Adrenal gland (tissue), 12 donors: ENCODE results near the gene KCNMB2. TPM values are rescaled to one million over a fixed set of nuclear protein-coding genes. Genes with fewer than 3 reads are reported as not detected.

Source experiments
- DNase-seq, 7 donors: peaks; one replicate each; pipeline ENCODE4 v3.0.0-alpha.2; 2019 to 2020
- H3K27ac ChIP-seq, 5 donors: fragments of 200-600 bp; sonication (generic) in 4 of 5; 1 replicate in 3 of 5; 2 replicates in 2 of 5; pipeline versions ENCODE4 v1.5.1 to v1.8.0; 2016 to 2020; ENCODE audit warnings: mild to moderate bottlenecking in 1 of 5
- H3K27me3 ChIP-seq: fragments of 200-600 bp; 2 replicates; pipeline ENCODE4 v1.8.0; 2021
- H3K36me3 ChIP-seq, 2 donors: fragments of 200-600 bp; replicated peaks in 1 of 2; 1 replicate in 1 of 2; 2 replicates in 1 of 2; pipeline versions ENCODE4 v1.5.1 to v1.8.0; 2018 to 2022
- H3K4me1 ChIP-seq, 2 donors: fragments of 200-600 bp; replicated peaks in 1 of 2; 1 replicate in 1 of 2; 2 replicates in 1 of 2; pipeline versions ENCODE4 v1.5.1 to v1.8.0; 2018 to 2021
- H3K4me3 ChIP-seq, 4 donors: fragments of 200-600 bp; sonication (generic) in 3 of 4; one replicate each; pipeline ENCODE4 v1.5.1; 2016 to 2018
- H3K9me3 ChIP-seq, 3 donors: fragments of 200-600 bp; sonication (generic) in 1 of 3; replicated peaks in 1 of 3; 1 replicate in 2 of 3; 2 replicates in 1 of 3; pipeline versions ENCODE4 v1.5.1 to v1.8.0; 2016 to 2021
- CTCF ChIP-seq, 6 experiments: fragments of 450-650 bp in 4 of 6; fragments of 200-600 bp in 2 of 6; sonication (generic) in 1 of 6; IDR thresholded peaks; 1 replicate in 5 of 6; 2 replicates in 1 of 6; pipeline versions ENCODE4 v1.5.1 to v1.8.0; 2016 to 2021; ENCODE audit warnings: antibody characterized with exemption in 6 of 6, mild to moderate bottlenecking in 2 of 6, moderate library complexity in 1 of 6
- POLR2A ChIP-seq, 2 donors: fragments of 450-650 bp; IDR thresholded peaks; one replicate each; pipeline ENCODE4 v1.6.1; 2017; ENCODE audit warnings: antibody characterized with exemption in 2 of 2, mild to moderate bottlenecking in 2 of 2, moderate library complexity in 1 of 2
- WGBS, 4 donors: extraction: QIAGEN DNeasy Blood & Tissue Kit in 2 of 4; methylation state at CpG; one replicate each; pipeline versions ENCODE4 v1.1.5 to v1.1.7; 2013 to 2017; 5-methylcytosine and 5-hydroxymethylcytosine counted together
- intact Hi-C, 2 donors: fragments of 100-400 bp; cut with DNase I; formaldehyde crosslinking; loops; one replicate each; pipeline versions ENCODE4 v1.14.1 to v1.15.0; 2022 to 2023
- polyA plus RNA-seq, 3 donors: library from polyadenylated mRNA; stranded (reverse); fragments of 200-250 nt in 2 of 3; fragments of 350-450 nt in 1 of 3; fragmentation: Illumina TruSeq in 1 of 3; extraction: RNeasy Lipid Tissue Mini Kit (QIAGEN cat#74804) in 1 of 3; gene quantifications; one replicate each; pipeline ENCODE4 v1.2.3, GENCODE V29; 2013 to 2014
- total RNA-seq, 9 donors: library from RNA; depleted of rRNA in 4 of 9; stranded (reverse); fragments of >200 nt in 4 of 9; fragments of 120-200 nt in 1 of 9; fragmentation: NEBNext Ultra II Directional in 1 of 9; extraction: Animal tissue kit (Norgen Biotek cat#: 25700) in 1 of 9; gene quantifications; one replicate each; pipeline versions ENCODE4 v1.1.0 to v1.2.4, GENCODE V29; 2013 to 2023
- donor health status: healthy with polysubstance abuse.
- donor health status: Bipolar disorder and iron deficiency.
- donor health status: DM: yes; HTN: yes; CAD: no.
- donor health status: DM: no; HTN: no; CAD: no.
- donor health status: DM: no; HTN: no; CAD: no.
- donor health status: DM: yes; HTN: yes; CAD: no.

Gene KCNMB2
- total and polyA plus RNA-seq, 12 donors: 0.58 to 8.6 (median 2.9) TPM; not detected in 3

GRCh38 chr3:178768072-178768864 lies 232.0 kb downstream of the KCNMB2 start:
- TF ChIP-seq POLR2A (IDR thresholded peaks at IDR 0.05): no peak
- TF ChIP-seq CTCF (IDR thresholded peaks at IDR 0.05): no peak
- Histone ChIP-seq H3K4me1 (no peaks in the 10 kb centered on the region), H3K36me3 (no peaks in the 10 kb centered on the region), H3K9me3 (no peaks in the 10 kb centered on the region), H3K4me3 (no peak overlapping the region), H3K27me3 (no peaks in the 10 kb centered on the region), H3K27ac (no peak overlapping the region)
- no peak for DNase-seq
- WGBS, 4 donors: 85 to 92% (median 89%) methylated on average over 5 of the region's 5 CpGs
- intact Hi-C loops: no loop called here

- Histone ChIP-seq H3K36me3 (no peaks in the 10 kb centered on the region), H3K27ac (no peak overlapping the region), H3K4me3 (no peak overlapping the region), H3K9me3 (no peaks in the 10 kb centered on the region), H3K4me1 (no peaks in the 10 kb centered on the region), H3K27me3 (no peaks in the 10 kb centered on the region)
- no peak for DNase-seq
- 71 to 99% (median 82%) methylated on average over 3 of the region's 3 CpGs for WGBS, 4 donors
- intact Hi-C loops: no loop called here
- no peak for TF ChIP-seq POLR2A (IDR thresholded peaks at IDR 0.05)
- no peak for TF ChIP-seq CTCF (IDR thresholded peaks at IDR 0.05)
These were observed 235.3 kb downstream of the KCNMB2 start for GRCh38 chr3:178771511-178771910.

GRCh38 chr3:178772746-178773145 lies 236.5 kb downstream of the KCNMB2 start:
- Histone ChIP-seq H3K4me3 (no peak overlapping the region), H3K27ac (no peak overlapping the region), H3K27me3 (no peaks in the 10 kb centered on the region), H3K4me1 (no peaks in the 10 kb centered on the region), H3K36me3 (no peaks in the 10 kb centered on the region), H3K9me3 (no peaks in the 10 kb centered on the region)
- TF ChIP-seq CTCF (IDR thresholded peaks at IDR 0.05): no peak
- no peak for TF ChIP-seq POLR2A (IDR thresholded peaks at IDR 0.05)
- no peak for DNase-seq
- intact Hi-C loops: no loop called here
- 81 to 87% (median 85%) methylated on average over 4 of the region's 4 CpGs for WGBS, 4 donors

- Histone ChIP-seq H3K9me3 (no peaks in the 10 kb centered on the region), H3K4me3 (no peak overlapping the region), H3K27ac (no peak overlapping the region), H3K36me3 (no peaks in the 10 kb centered on the region), H3K4me1 (no peaks in the 10 kb centered on the region), H3K27me3 (no peaks in the 10 kb centered on the region)
- no peak for DNase-seq
- TF ChIP-seq POLR2A (IDR thresholded peaks at IDR 0.05): no peak
- no peak for TF ChIP-seq CTCF (IDR thresholded peaks at IDR 0.05)
- 87 to 100% (median 94%) methylated on average over 1 of the region's 1 CpG for WGBS, 4 donors
- intact Hi-C loops: no loop called here
These were observed 237.1 kb downstream of the KCNMB2 start for GRCh38 chr3:178773358-178773757.
